Measurements from ENCODE around the gene HMGCR. TPM values are rescaled to one million over a fixed set of nuclear protein-coding genes. Genes with fewer than 3 reads are reported as not detected.

HMGCR gene
- total RNA-seq, 1 donor from 2014 or later = 4.9 TPM

DNA sequence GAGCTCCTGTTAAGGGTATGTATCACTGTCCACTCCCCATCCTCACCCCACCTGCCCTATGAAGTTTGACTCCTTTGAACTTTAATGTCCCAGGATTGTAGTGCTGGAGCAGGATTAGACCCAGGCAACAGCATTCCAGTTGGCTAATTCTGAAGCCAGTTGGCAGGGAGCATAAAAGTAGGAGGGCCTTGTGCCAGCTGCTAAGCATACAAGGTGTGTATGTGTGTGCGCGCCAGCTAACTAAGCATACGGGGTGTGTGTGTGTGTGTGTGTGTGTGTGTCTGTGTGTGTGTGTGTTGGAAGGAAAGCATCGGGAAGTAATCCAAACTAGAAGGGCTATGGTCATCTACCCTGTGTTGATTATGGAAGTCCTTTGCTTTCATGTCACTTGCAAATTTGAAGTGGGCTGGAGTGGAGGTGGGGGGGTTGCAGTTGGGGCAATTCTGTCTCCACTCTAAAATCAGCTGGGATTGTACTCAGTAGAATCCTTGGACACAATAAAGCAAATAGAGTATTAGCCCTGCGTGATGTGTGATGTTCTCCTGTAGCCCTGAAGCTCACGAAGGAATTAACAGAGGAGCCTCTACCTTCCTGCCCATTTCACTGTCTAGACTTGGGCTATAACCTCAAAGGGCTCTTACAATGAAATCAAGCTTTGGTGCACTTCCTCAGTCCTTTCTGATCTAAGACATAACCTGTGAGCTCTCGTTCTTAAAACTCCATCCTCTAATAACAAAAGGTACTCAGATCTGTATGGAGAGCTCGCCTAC lies 26.9 kb downstream of the HMGCR start:
- no peaks in the 10 kb centered on the region for H3K9me3 ChIP-seq
- H3K36me3 ChIP-seq = peaks cover 12 to 20% of the 10 kb centered on the region in 2 donors
- H3K4me3 ChIP-seq = no peak overlapping the region
- no peaks in the 10 kb centered on the region for H3K27me3 ChIP-seq
- TF ChIP-seq, protein P1, sequence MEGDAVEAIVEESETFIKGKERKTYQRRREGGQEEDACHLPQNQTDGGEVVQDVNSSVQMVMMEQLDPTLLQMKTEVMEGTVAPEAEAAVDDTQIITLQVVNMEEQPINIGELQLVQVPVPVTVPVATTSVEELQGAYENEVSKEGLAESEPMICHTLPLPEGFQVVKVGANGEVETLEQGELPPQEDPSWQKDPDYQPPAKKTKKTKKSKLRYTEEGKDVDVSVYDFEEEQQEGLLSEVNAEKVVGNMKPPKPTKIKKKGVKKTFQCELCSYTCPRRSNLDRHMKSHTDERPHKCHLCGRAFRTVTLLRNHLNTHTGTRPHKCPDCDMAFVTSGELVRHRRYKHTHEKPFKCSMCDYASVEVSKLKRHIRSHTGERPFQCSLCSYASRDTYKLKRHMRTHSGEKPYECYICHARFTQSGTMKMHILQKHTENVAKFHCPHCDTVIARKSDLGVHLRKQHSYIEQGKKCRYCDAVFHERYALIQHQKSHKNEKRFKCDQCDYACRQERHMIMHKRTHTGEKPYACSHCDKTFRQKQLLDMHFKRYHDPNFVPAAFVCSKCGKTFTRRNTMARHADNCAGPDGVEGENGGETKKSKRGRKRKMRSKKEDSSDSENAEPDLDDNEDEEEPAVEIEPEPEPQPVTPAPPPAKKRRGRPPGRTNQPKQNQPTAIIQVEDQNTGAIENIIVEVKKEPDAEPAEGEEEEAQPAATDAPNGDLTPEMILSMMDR (IDR thresholded peaks at IDR 0.05) = no peak
- H3K27ac ChIP-seq = no peak overlapping the region
- DNase-seq (ENCODE audit: low spot score in 2 of 2) = no peak
- no peaks in the 10 kb centered on the region for H3K4me1 ChIP-seq
- intact Hi-C loops (cut with DNase I) = no loop called here

DNA sequence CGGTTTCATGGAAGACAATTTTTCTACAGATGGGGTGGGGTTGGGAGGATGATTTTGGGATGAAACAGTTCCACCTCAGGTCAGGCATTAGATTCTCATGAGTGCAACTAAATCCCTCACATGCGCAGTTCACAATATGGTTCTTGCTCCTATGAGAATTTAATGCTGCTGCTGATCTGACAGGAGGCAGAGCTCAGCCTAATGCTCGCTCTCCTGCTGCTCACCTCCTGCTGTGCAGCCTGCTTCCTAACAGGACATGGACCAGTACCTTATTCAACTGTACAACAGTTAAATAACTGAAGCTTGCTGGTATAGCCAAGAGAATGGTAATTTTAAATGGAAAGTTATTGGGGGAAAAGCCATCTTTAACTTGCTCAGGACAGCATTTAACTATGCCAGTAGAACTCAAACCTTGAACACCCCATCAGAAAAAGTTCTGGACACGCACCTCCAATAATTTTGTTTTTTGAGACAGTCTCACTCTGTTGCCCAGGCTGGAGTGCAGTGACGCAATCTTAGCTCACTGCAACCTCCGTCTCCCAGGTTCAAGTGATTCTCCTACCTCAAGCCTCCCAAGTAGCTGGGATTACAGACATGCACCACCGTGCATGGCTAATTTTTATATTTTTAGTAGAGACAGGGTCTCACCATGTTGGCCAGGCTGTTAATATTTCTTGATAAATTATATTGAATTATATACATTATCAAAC lies 27.7 kb downstream of the HMGCR start:
- no peak overlapping the region for H3K4me3 ChIP-seq
- intact Hi-C loops (cut with DNase I) = no loop called here
- peaks cover 4 to 12% of the 10 kb centered on the region in 2 donors for H3K36me3 ChIP-seq
- TF ChIP-seq, protein P1 (IDR thresholded peaks at IDR 0.05) = no peak
- no peaks in the 10 kb centered on the region for H3K9me3 ChIP-seq
- H3K27ac ChIP-seq = no peak overlapping the region
- H3K4me1 ChIP-seq = no peaks in the 10 kb centered on the region
- H3K27me3 ChIP-seq = no peaks in the 10 kb centered on the region
- no peak for DNase-seq (ENCODE audit: low spot score in 2 of 2)

DNA sequence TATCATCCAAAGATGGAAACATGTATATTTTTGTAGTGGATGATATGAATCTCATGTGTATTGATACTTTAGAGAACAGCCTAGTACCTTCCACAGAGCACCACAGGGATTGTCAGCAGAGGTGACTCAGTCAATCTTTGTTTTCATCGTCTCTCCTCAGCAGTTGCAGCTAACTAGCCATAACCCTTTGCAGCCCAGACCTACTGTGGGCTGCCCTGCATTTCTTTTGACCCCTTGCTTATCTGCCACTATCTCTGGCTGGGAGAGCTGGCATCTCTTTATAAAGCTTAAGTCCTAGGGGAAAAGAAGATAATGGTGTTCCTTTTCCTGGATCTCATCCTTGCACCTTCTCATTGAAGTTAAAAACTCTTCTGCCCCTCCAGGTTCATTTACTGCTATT lies 28.7 kb downstream of the HMGCR start:
- intact Hi-C loops (cut with DNase I) = no loop called here
- H3K9me3 ChIP-seq = no peaks in the 10 kb centered on the region
- H3K27ac ChIP-seq = no peak overlapping the region
- no peak overlapping the region for H3K4me3 ChIP-seq
- no peaks in the 10 kb centered on the region for H3K4me1 ChIP-seq
- no peaks in the 10 kb centered on the region for H3K27me3 ChIP-seq
- TF ChIP-seq, protein P1 (IDR thresholded peaks at IDR 0.05) = no peak
- peaks cover 0 to 2% of the 10 kb centered on the region in 2 donors for H3K36me3 ChIP-seq
- DNase-seq (ENCODE audit: low spot score in 2 of 2) = no peak

DNA sequence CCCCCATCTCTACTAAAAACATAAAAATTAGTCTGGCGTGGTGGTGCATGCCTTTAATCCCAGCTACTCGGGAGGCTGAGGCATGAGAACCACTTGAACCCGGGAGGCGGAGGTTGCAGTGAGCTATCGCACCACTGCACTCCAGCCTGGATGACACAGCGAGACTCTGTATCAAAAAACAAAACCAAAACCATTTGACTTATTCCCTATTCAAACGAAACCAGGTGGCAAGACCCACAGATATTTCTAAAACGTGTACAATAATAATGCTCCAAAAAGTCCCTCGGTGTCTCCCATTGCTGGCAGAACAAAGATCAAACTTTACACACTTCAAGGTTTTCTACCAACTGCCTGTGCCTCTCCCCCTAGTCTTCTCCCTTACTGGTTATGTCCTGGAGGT lies 29.8 kb downstream of the HMGCR start:
- H3K27ac ChIP-seq = no peak overlapping the region
- no peak overlapping the region for H3K4me3 ChIP-seq
- H3K27me3 ChIP-seq = no peaks in the 10 kb centered on the region
- no peaks in the 10 kb centered on the region for H3K9me3 ChIP-seq
- H3K36me3 ChIP-seq = no peaks in the 10 kb centered on the region
- no peaks in the 10 kb centered on the region for H3K4me1 ChIP-seq
- TF ChIP-seq, protein P1 (IDR thresholded peaks at IDR 0.05) = no peak
- intact Hi-C loops (cut with DNase I) = no loop called here
- DNase-seq (ENCODE audit: low spot score in 2 of 2) = no peak

DNA sequence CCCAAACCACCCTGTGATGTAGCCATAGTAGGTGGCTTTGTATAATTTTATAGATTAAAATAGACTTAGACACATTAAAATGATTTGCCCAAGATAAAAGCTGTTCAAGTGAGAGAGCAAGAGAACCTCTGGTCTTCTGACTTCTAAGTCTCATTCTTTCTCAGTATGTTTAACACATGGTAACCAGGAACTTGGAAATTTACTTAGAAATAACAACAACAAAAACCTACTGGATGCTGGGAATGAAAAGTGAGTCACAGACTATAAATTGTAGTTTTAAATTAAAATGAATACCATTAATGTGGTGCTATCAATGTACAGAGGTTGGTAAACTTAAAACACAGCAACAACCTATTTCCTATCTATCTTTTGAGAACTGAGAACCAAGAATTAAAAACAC lies 30.4 kb downstream of the HMGCR start:
- H3K9me3 ChIP-seq = no peaks in the 10 kb centered on the region
- no peaks in the 10 kb centered on the region for H3K36me3 ChIP-seq
- H3K27me3 ChIP-seq = no peaks in the 10 kb centered on the region
- no peaks in the 10 kb centered on the region for H3K4me1 ChIP-seq
- no peak overlapping the region for H3K27ac ChIP-seq
- no peak for DNase-seq (ENCODE audit: low spot score in 2 of 2)
- TF ChIP-seq, protein P1 (IDR thresholded peaks at IDR 0.05) = no peak
- H3K4me3 ChIP-seq = no peak overlapping the region
- intact Hi-C loops (cut with DNase I) = no loop called here

All from ascending aorta (tissue), 2 donors.